Gastrocnemius medialis (tissue), 4 donors: ENCODE data around the gene RFC1.

Experiments used
- CTCF ChIP-seq, 5 experiments: fragments of 450-650 bp in 3 of 5; fragments of 200-600 bp in 2 of 5; sonication (generic) in 2 of 5; IDR thresholded peaks in 4 of 5; conservative IDR thresholded peaks in 1 of 5; 1 replicate in 4 of 5; 2 replicates in 1 of 5; pipeline ENCODE4 v1.5.1; 2016 to 2019; ENCODE audit warnings: antibody characterized with exemption in 5 of 5, mild to moderate bottlenecking in 3 of 5, moderate library complexity in 3 of 5
- POLR2A ChIP-seq, 2 donors: fragments of 450-650 bp; IDR thresholded peaks; one replicate each; pipeline ENCODE4 v1.6.1; 2017; ENCODE audit warnings: antibody characterized with exemption in 2 of 2, mild to moderate bottlenecking in 2 of 2, moderate library complexity in 2 of 2

GRCh38 chr4:39337841-39338240 is 28.3 kb downstream of the RFC1 start:
- TF ChIP-seq POLR2A (IDR thresholded peaks at IDR 0.05) (no peak), CTCF (IDR thresholded peaks at IDR 0.05 in 4 of 5, conservative IDR thresholded peaks at IDR 0.05 in 1 of 5) (no peak)
